ENCODE results near the gene RPL37. TPM values are rescaled to one million over a fixed set of nuclear protein-coding genes. Genes with fewer than 3 reads are reported as not detected.
"Not testable (repeated sequence)": the region's sequence is repeated elsewhere in the genome, so short reads cannot be mapped to it uniquely, and the experiment has no call there.

RPL37 gene
- 100 to 1,000 TPM; 867 to 934 TPM for total RNA-seq

- DNase-seq = peak; percentile 95
These were observed at the start of gene RPL37 for GRCh38 chr5:40834849-40835787. Gene RPL37 (minus strand): TSS chr5:40835222. CDS start chr5:40835185, 37 bp downstream.

GRCh38 chr5:40883051-40883450 lies 48.0 kb upstream of the RPL37 start:
- H3K4me1 ChIP-seq; H3K27me3 ChIP-seq; H3K4me3 ChIP-seq; H3K9me3 ChIP-seq; H3K36me3 ChIP-seq; DNase-seq; H3K9ac ChIP-seq (ENCODE audit: low read depth in 2 of 2, low read length in 2 of 2); H3K27ac ChIP-seq: not testable (repeated sequence)
- intact Hi-C loops (cut with DNase I) = loop anchor here (10.0 kb wide), 1 partner anchor 1308 kb away; no protein-coding TSS in a partner anchor

More at GRCh38 chr5:40834849-40835787, at the start of gene RPL37:
- intact Hi-C loops (cut with DNase I) = loop anchor here (5.0 kb wide), 1 partner anchor 78 kb away; the partner anchor contains the start of gene TTC33
- no peak for TF ChIP-seq CTCF (IDR thresholded peaks at IDR 0.05)
- no peaks in the 10 kb centered on the region for H3K9me3 ChIP-seq
- peak within 1 kb of the TSS; percentile 68 for H3K4me3 ChIP-seq
- H3K9ac ChIP-seq (ENCODE audit: low read depth in 2 of 2, low read length in 2 of 2) = peak within 1 kb of the TSS; percentile 70 to 93
- no peaks in the 10 kb centered on the region for H3K27me3 ChIP-seq
- peaks cover 19% of the 10 kb centered on the region for H3K36me3 ChIP-seq
- peak within 1 kb of the TSS; percentile 83 for H3K27ac ChIP-seq
- no peaks in the 10 kb centered on the region for H3K4me1 ChIP-seq

- Histone ChIP-seq H3K27ac (no peak overlapping the region), H3K4me1 (no peaks in the 10 kb centered on the region), H3K9ac (ENCODE audit: low read depth in 2 of 2, low read length in 2 of 2) (no peak overlapping the region), H3K36me3 (no peaks in the 10 kb centered on the region), H3K4me3 (no peak overlapping the region), H3K9me3 (no peaks in the 10 kb centered on the region), H3K27me3 (no peaks in the 10 kb centered on the region)
- intact Hi-C loops (cut with DNase I) = loop anchor here (10.0 kb wide), 1 partner anchor 1307 kb away; no protein-coding TSS in a partner anchor
- no peak for DNase-seq
- no peak for TF ChIP-seq CTCF (IDR thresholded peaks at IDR 0.05)
These were observed 47.3 kb upstream of the RPL37 start for GRCh38 chr5:40882291-40882690.

DNA sequence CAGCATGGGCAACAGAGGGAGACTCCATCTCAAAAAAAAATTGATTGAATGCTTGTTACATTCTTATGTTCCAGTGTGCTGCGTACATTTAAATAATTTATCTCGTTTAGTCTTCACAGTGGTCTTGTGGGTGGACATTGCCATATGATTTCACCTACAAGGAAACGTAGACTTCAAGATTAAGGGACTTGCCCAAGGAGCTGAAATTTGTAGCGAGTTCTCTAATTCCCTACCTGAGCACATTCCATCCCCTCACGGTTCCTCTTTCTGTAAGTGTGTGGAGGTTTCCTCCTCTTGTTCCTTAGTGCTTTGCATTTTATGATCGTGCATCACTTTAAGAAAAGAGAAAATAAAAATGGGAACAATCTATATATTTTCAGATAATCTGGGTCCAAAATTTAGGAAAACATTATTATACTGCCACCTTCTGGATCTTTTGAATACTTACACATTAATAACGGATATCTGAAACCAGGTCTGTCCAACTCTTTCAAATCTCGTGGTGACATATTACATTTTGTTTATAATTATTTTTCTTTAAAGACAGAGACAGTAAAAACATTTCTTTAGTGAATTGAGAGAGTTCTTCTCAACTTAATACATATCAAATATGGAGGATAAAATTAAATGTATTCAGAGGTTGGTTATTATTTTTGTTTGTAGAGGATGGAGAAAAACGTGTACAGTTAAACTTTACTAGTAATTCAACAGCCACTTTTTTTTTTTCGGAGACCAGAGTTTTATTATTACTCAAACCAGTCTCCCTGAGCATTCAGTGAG lies 44.3 kb upstream of the RPL37 start:
- Histone ChIP-seq H3K4me1 (no peaks in the 10 kb centered on the region), H3K4me3 (no peak overlapping the region), H3K9me3 (no peaks in the 10 kb centered on the region), H3K27me3 (no peaks in the 10 kb centered on the region), H3K27ac (no peak overlapping the region), H3K36me3 (no peaks in the 10 kb centered on the region), H3K9ac (ENCODE audit: low read depth in 2 of 2, low read length in 2 of 2) (no peak overlapping the region)
- intact Hi-C loops (cut with DNase I) = loop anchor here (5.0 kb wide), 1 partner anchor 127 kb away; no protein-coding TSS in a partner anchor
- no peak for DNase-seq
- TF ChIP-seq CTCF (IDR thresholded peaks at IDR 0.05) = peak; percentile 39

DNA sequence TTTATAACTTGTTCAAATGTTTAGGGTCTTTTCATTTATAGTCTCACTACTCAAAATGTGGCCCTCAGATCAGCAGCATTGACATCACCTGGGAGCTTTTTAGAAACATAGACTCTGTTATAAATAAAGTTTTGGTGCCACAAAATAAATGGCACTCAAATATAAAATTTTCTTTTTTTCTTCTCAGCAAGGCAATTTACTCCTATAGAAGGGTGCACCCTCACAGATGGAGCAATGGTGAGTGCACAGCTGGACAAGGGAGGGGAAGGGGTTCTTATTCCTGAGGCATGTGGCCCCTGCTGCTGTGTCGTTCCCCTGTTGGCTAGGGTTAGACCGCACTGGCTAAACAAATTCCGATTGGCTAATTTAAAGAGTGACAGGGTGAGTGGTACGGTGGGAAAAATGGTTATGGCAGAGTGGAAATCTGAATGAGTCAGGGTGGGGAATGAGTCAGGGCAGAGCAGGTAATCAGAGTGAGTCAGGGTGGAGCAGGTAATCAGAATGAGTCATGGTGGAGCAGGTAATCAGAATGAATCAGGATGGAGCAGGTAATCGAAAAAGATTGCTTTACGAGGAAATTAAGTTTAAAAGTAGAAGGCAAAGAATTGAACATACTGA lies 42.5 kb upstream of the RPL37 start:
- Histone ChIP-seq H3K4me1 (no peaks in the 10 kb centered on the region), H3K27me3 (no peaks in the 10 kb centered on the region), H3K36me3 (no peaks in the 10 kb centered on the region), H3K27ac (no peak overlapping the region), H3K4me3 (no peak overlapping the region), H3K9ac (ENCODE audit: low read depth in 2 of 2, low read length in 2 of 2) (no peak overlapping the region), H3K9me3 (no peaks in the 10 kb centered on the region)
- DNase-seq = no peak
- intact Hi-C loops (cut with DNase I) = loop anchor here (5.0 kb wide), 1 partner anchor 125 kb away; no protein-coding TSS in a partner anchor
- no peak for TF ChIP-seq CTCF (IDR thresholded peaks at IDR 0.05)
